ENCODE results near the gene GPD2. TPM values are rescaled to one million over a fixed set of nuclear protein-coding genes. Genes with fewer than 3 reads are reported as not detected.

Gene GPD2
- total and polyA plus RNA-seq, 7 donors: 6.3 to 86.6 (median 24.0) TPM

- H3K4me3 ChIP-seq: no peak overlapping the region
- no peak overlapping the region for H3K27ac ChIP-seq
- peaks cover 0 to 4% of the 10 kb centered on the region in 2 donors for H3K36me3 ChIP-seq (ENCODE audit: insufficient read depth in 1 of 2, low read depth in 1 of 2)
- TF ChIP-seq, protein P1, sequence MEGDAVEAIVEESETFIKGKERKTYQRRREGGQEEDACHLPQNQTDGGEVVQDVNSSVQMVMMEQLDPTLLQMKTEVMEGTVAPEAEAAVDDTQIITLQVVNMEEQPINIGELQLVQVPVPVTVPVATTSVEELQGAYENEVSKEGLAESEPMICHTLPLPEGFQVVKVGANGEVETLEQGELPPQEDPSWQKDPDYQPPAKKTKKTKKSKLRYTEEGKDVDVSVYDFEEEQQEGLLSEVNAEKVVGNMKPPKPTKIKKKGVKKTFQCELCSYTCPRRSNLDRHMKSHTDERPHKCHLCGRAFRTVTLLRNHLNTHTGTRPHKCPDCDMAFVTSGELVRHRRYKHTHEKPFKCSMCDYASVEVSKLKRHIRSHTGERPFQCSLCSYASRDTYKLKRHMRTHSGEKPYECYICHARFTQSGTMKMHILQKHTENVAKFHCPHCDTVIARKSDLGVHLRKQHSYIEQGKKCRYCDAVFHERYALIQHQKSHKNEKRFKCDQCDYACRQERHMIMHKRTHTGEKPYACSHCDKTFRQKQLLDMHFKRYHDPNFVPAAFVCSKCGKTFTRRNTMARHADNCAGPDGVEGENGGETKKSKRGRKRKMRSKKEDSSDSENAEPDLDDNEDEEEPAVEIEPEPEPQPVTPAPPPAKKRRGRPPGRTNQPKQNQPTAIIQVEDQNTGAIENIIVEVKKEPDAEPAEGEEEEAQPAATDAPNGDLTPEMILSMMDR (IDR thresholded peaks at IDR 0.05): no peak
- no peaks in the 10 kb centered on the region for H3K9me3 ChIP-seq
- ATAC-seq (no peak), DNase-seq (no peak)
- 28 to 60% (median 35%) methylated on average over 1 of the region's 1 CpG for WGBS, 3 donors
- H3K27me3 ChIP-seq (ENCODE audit: insufficient read depth in 3 of 3, low read length in 2 of 3): no peaks in the 10 kb centered on the region
- peaks cover 4% of the 10 kb centered on the region for H3K4me1 ChIP-seq
- intact Hi-C loops (cut with DNase I): no loop called here
Measured at GRCh38 chr2:156540706-156541105, 104.5 kb downstream of the GPD2 start.

GRCh38 chr2:156541229-156541628 is 105.0 kb downstream of the GPD2 start:
- no peak overlapping the region for H3K27ac ChIP-seq
- no peak for DNase-seq
- ATAC-seq: no peak
- H3K4me1 ChIP-seq: no peaks in the 10 kb centered on the region
- no peaks in the 10 kb centered on the region for H3K9me3 ChIP-seq
- intact Hi-C loops (cut with DNase I): no loop called here
- H3K27me3 ChIP-seq (ENCODE audit: insufficient read depth in 3 of 3, low read length in 2 of 3): no peaks in the 10 kb centered on the region
- no peak overlapping the region for H3K4me3 ChIP-seq
- peaks cover 0 to 4% of the 10 kb centered on the region in 2 donors for H3K36me3 ChIP-seq (ENCODE audit: insufficient read depth in 1 of 2, low read depth in 1 of 2)
- TF ChIP-seq, protein P1 (IDR thresholded peaks at IDR 0.05): no peak

DNA sequence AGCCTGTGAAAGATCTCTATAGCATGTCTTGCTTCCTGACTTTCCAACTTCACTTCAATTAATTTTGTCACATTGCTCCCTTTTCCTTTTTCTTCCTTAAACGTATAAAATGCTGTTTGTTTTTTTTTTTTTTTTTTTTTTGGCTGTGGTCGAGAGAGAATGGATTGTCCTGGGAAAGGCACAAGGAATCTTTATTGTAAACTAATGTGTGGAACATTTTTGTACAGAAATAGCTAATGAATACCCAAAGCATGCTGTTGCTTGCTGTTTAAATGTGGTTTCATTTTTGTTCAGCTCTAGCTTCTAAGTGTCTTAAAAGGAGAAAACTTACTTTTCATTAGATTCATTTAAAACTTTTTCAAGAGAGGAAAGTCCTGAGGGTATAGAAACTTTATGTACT is 105.5 kb downstream of the GPD2 start:
- TF ChIP-seq, protein P1 (IDR thresholded peaks at IDR 0.05): no peak
- Histone ChIP-seq H3K27ac (no peak overlapping the region), H3K4me1 (no peaks in the 10 kb centered on the region), H3K9me3 (no peaks in the 10 kb centered on the region), H3K36me3 (ENCODE audit: insufficient read depth in 1 of 2, low read depth in 1 of 2) (peaks cover 0 to 8% of the 10 kb centered on the region in 2 donors), H3K4me3 (no peak overlapping the region), H3K27me3 (ENCODE audit: insufficient read depth in 3 of 3, low read length in 2 of 3) (no peaks in the 10 kb centered on the region)
- no peak for ATAC-seq
- DNase-seq: no peak
- 57 to 66% (median 58%) methylated on average over 2 of the region's 2 CpGs for WGBS, 3 donors
- intact Hi-C loops (cut with DNase I): no loop called here

- WGBS, 3 donors: 57 to 91% (median 90%) methylated on average over 3 of the region's 3 CpGs
- Histone ChIP-seq H3K27me3 (ENCODE audit: insufficient read depth in 3 of 3, low read length in 2 of 3) (no peaks in the 10 kb centered on the region), H3K9me3 (no peaks in the 10 kb centered on the region), H3K27ac (no peak overlapping the region), H3K4me1 (no peaks in the 10 kb centered on the region), H3K36me3 (ENCODE audit: insufficient read depth in 1 of 2, low read depth in 1 of 2) (peaks cover 0 to 38% of the 10 kb centered on the region in 2 donors), H3K4me3 (no peak overlapping the region)
- DNase-seq: no peak
- TF ChIP-seq, protein P1 (IDR thresholded peaks at IDR 0.05): no peak
- intact Hi-C loops (cut with DNase I): no loop called here
- no peak for ATAC-seq
Measured at GRCh38 chr2:156548413-156548812, 112.2 kb downstream of the GPD2 start.

- H3K4me1 ChIP-seq: no peaks in the 10 kb centered on the region
- H3K36me3 ChIP-seq (ENCODE audit: insufficient read depth in 1 of 2, low read depth in 1 of 2): peaks cover 0 to 49% of the 10 kb centered on the region in 2 donors
- TF ChIP-seq, protein P1 (IDR thresholded peaks at IDR 0.05): no peak
- H3K27ac ChIP-seq: no peak overlapping the region
- no peak for ATAC-seq
- intact Hi-C loops (cut with DNase I): no loop called here
- H3K27me3 ChIP-seq (ENCODE audit: insufficient read depth in 3 of 3, low read length in 2 of 3): no peaks in the 10 kb centered on the region
- H3K9me3 ChIP-seq: no peaks in the 10 kb centered on the region
- no peak overlapping the region for H3K4me3 ChIP-seq
- no peak for DNase-seq
Measured at GRCh38 chr2:156553714-156554442, 117.7 kb downstream of the GPD2 start.
